Measurements from ENCODE around the gene AKT1. TPM values are rescaled to one million over a fixed set of nuclear protein-coding genes. Genes with fewer than 3 reads are reported as not detected.

The AKT1 gene
- total and polyA plus RNA-seq, 2 of the 13 experiments (the other 11 are each of a cell fraction or from before 2014, with no cell fraction given): 96.2 to 116 TPM

GRCh38 chr14:104794099-104794498, 1.4 kb downstream of the AKT1 start (continued):
- TF ChIP-seq POLR2AphosphoS5 (IDR thresholded peaks at IDR 0.05; ENCODE audit: low read depth, low read length) (peak; percentile 17; the same call in 1 of the 2 replicates), ZNF687 (CRISPR knock-in tag; IDR thresholded peaks at IDR 0.05) (peak; percentile 79), ZNF3 (CRISPR knock-in tag; IDR thresholded peaks at IDR 0.05) (no peak), ZNF720 (CRISPR knock-in tag; IDR thresholded peaks at IDR 0.05) (no peak), BCL6 (CRISPR knock-in tag; IDR thresholded peaks at IDR 0.05) (0 out of 2 replicates have a peak, but pooled peaks have one; percentile 7), NR2C2 (CRISPR knock-in tag; IDR thresholded peaks at IDR 0.05; ENCODE audit: borderline replicate concordance) (peak; percentile 4; the same call in 1 of the 2 replicates), PAF1 (CRISPR knock-in tag; IDR thresholded peaks at IDR 0.05) (no peak), NBN (conservative IDR thresholded peaks at IDR 0.05) (no peak), ZNF496 (CRISPR knock-in tag; IDR thresholded peaks at IDR 0.05; ENCODE audit: insufficient replicate concordance) (no peak), HMGXB4 (CRISPR knock-in tag; IDR thresholded peaks at IDR 0.05; ENCODE audit: borderline replicate concordance in 1 of 2, low read depth in 1 of 2) (0 out of 4 replicates have a peak, but pooled peaks of 1 of the 2 experiments have one; percentile 46), ZNF672 (CRISPR knock-in tag; IDR thresholded peaks at IDR 0.05) (peak; percentile 96; the same call in 1 of the 2 replicates)
- TF ChIP-seq, protein P1, sequence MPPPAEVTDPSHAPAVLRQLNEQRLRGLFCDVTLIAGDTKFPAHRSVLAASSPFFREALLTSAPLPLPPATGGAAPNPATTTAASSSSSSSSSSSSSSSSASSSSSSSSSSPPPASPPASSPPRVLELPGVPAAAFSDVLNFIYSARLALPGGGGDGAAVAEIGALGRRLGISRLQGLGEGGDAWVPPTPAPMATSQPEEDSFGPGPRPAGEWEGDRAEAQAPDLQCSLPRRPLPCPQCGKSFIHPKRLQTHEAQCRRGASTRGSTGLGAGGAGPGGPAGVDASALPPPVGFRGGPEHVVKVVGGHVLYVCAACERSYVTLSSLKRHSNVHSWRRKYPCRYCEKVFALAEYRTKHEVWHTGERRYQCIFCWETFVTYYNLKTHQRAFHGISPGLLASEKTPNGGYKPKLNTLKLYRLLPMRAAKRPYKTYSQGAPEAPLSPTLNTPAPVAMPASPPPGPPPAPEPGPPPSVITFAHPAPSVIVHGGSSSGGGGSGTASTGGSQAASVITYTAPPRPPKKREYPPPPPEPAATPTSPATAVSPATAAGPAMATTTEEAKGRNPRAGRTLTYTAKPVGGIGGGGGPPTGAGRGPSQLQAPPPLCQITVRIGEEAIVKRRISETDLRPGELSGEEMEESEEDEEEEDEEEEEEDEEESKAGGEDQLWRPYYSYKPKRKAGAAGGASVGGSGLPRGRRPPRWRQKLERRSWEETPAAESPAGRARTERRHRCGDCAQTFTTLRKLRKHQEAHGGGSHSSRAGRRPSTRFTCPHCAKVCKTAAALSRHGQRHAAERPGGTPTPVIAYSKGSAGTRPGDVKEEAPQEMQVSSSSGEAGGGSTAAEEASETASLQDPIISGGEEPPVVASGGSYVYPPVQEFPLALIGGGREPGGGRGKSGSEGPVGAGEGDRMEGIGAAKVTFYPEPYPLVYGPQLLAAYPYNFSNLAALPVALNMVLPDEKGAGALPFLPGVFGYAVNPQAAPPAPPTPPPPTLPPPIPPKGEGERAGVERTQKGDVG (CRISPR knock-in tag; IDR thresholded peaks at IDR 0.05; ENCODE audit: borderline replicate concordance): no peak
